IMR-90 (cell line): ENCODE measurements around the gene RAB19. TPM values are rescaled to one million over a fixed set of nuclear protein-coding genes. Genes with fewer than 3 reads are reported as not detected.

ENCODE experiments used
- ATAC-seq: fragments of 200-7000 bp; cut with Tn5 transposase; 2 replicates; pipeline ENCODE4 v1.9.1; 2020; ENCODE audit warnings: low read depth, mild to moderate bottlenecking, moderate library complexity
- BruUV-seq: library from RNA; stranded (reverse); fragments of 400-500 nt; replicated peaks from 2 replicates; lab custom pipeline; 2021; lab: Mats Ljungman, UMichigan
- CTCF ChIA-PET: fragments of 300-600 bp; formaldehyde crosslinking; extraction: SDS; loops from one replicate; lab custom pipeline; 2021; ENCODE audit warnings: antibody characterized with exemption; lab: Yijun Ruan, JAX
- POLR2A ChIA-PET: fragments of 300-600 bp; sonication (Branson Sonifier 250); formaldehyde crosslinking; loops from one replicate; lab custom pipeline; 2022; ENCODE audit warnings: antibody characterized with exemption; ENCODE audit not compliant: unreplicated experiment; lab: Charles Lee
- DNase-seq: peaks from one replicate; pipeline ENCODE4 v3.0.0; 2013
- H2AFZ ChIP-seq: replicated peaks from 2 replicates; pipeline ENCODE3; 2013; ENCODE audit warnings: low read length, mild to moderate bottlenecking; ENCODE audit not compliant: poor library complexity
- H2AK5ac ChIP-seq: 2 replicates; pipeline ENCODE4 v1.6.1; 2013; ENCODE audit warnings: low read depth, low read length, inconsistent platforms
- H2AK9ac ChIP-seq: replicated peaks from 2 replicates; pipeline ENCODE3; 2013; ENCODE audit warnings: mild to moderate bottlenecking, low read depth, low read length, moderate library complexity; ENCODE audit not compliant: poor library complexity
- H2BK120ac ChIP-seq: 2 replicates; pipeline ENCODE4 v1.6.1; 2013; ENCODE audit warnings: low read depth, low read length, inconsistent platforms
- H2BK15ac ChIP-seq: 3 replicates; pipeline ENCODE4 v1.6.1; 2013; ENCODE audit warnings: low read depth, low read length, inconsistent platforms
- H2BK20ac ChIP-seq: 2 replicates; pipeline ENCODE4 v1.6.1; 2013; ENCODE audit warnings: low read depth, mild to moderate bottlenecking, inconsistent platforms, low read length, moderate library complexity
- H2BK5ac ChIP-seq: 2 replicates; pipeline ENCODE4 v1.6.1; 2013; ENCODE audit warnings: mild to moderate bottlenecking, low read depth, low read length, inconsistent platforms; ENCODE audit not compliant: poor library complexity, severe bottlenecking
- H3K14ac ChIP-seq: replicated peaks from 2 replicates; pipeline ENCODE4 v1.6.1; 2013; ENCODE audit warnings: low read depth, low read length, inconsistent platforms
- H3K18ac ChIP-seq: 2 replicates; pipeline ENCODE4 v1.6.1; 2013; ENCODE audit warnings: low read depth, low read length, control low read depth
- H3K23ac ChIP-seq: 2 replicates; pipeline ENCODE4 v1.6.1; 2013; ENCODE audit warnings: low read depth, low read length, inconsistent platforms
- H3K27ac ChIP-seq: 2 replicates; pipeline ENCODE4 v1.5.1; 2013; ENCODE audit warnings: mild to moderate bottlenecking, control low read depth, low read length; ENCODE audit not compliant: insufficient read depth
- H3K27me3 ChIP-seq: 2 replicates; pipeline ENCODE4 v1.6.1; 2013; ENCODE audit warnings: low read length; ENCODE audit not compliant: control insufficient read depth, insufficient read depth
- H3K36me3 ChIP-seq: 2 replicates; pipeline ENCODE4 v1.6.1; 2013; ENCODE audit warnings: low read length, mixed read lengths; ENCODE audit not compliant: control insufficient read depth, insufficient read depth
- H3K4ac ChIP-seq: 2 replicates; pipeline ENCODE4 v1.6.1; 2013; ENCODE audit warnings: low read depth, low read length, inconsistent platforms
- H3K4me1 ChIP-seq: 2 replicates; pipeline ENCODE4 v1.6.1; 2013; ENCODE audit warnings: low read length, mixed read lengths; ENCODE audit not compliant: control insufficient read depth, insufficient read depth
- H3K4me2 ChIP-seq: 2 replicates; pipeline ENCODE4 v1.6.1; 2013; ENCODE audit warnings: low read depth, mild to moderate bottlenecking, control low read depth, low read length, moderate library complexity
- H3K4me3 ChIP-seq: 2 replicates; pipeline ENCODE4 v1.5.1; 2013; ENCODE audit warnings: low read depth, mild to moderate bottlenecking, control low read depth, low read length, moderate library complexity; ENCODE audit not compliant: insufficient read depth
- H3K56ac ChIP-seq: 2 replicates; pipeline ENCODE4 v1.6.1; 2013; ENCODE audit warnings: low read length, inconsistent platforms; ENCODE audit not compliant: insufficient read depth; ENCODE audit errors: extremely low read depth
- H3K79me1 ChIP-seq, 2 experiments: 2 replicates each; pipeline ENCODE4 v1.6.1; 2013; ENCODE audit warnings: low read length in 2 of 2, inconsistent platforms in 1 of 2, low read depth in 1 of 2
- H3K9ac ChIP-seq: 2 replicates; pipeline ENCODE4 v1.6.1; 2013; ENCODE audit warnings: low read depth, low read length, control low read depth
- H3K9me1 ChIP-seq: 2 replicates; pipeline ENCODE4 v1.6.1; 2013; ENCODE audit warnings: low read length, inconsistent platforms; ENCODE audit not compliant: insufficient read depth
- H3K9me3 ChIP-seq: 2 replicates; pipeline ENCODE4 v1.6.1; 2013; ENCODE audit warnings: low read length; ENCODE audit not compliant: control insufficient read depth, insufficient read depth
- H4K20me1 ChIP-seq: 2 replicates; pipeline ENCODE4 v1.6.1; 2013; ENCODE audit warnings: low read length, inconsistent platforms; ENCODE audit not compliant: insufficient read depth
- H4K5ac ChIP-seq: 2 replicates; pipeline ENCODE4 v1.6.1; 2013; ENCODE audit warnings: mild to moderate bottlenecking, low read depth, low read length, control low read depth
- H4K8ac ChIP-seq, 2 experiments: 2 replicates each; pipeline ENCODE4 v1.6.1; 2013; ENCODE audit warnings: low read depth in 2 of 2, low read length in 2 of 2, control low read depth in 1 of 2, inconsistent platforms in 1 of 2
- H4K91ac ChIP-seq: 2 replicates; pipeline ENCODE4 v1.6.1; 2013; ENCODE audit warnings: low read depth, low read length, inconsistent platforms; ENCODE audit not compliant: insufficient read depth
- BHLHE40 ChIP-seq: fragments of 150-350 bp; IDR thresholded peaks from 2 replicates; pipeline ENCODE4 v1.6.1; 2016; ENCODE audit warnings: mild to moderate bottlenecking, low read depth, low read length
- CEBPB ChIP-seq: IDR thresholded peaks from 2 replicates; pipeline ENCODE4 v1.6.1; 2012; ENCODE audit warnings: low read depth, low read length, improper control_type of control experiment
- ELK1 ChIP-seq: fragments of 150-350 bp; IDR thresholded peaks from 2 replicates; pipeline ENCODE4 v1.6.1; 2016; ENCODE audit warnings: low read depth, mild to moderate bottlenecking, low read length, moderate library complexity, borderline replicate concordance
- FOS ChIP-seq: fragments of 150-350 bp; IDR thresholded peaks from 2 replicates; pipeline ENCODE4 v1.6.1; 2016; ENCODE audit warnings: low read depth, low read length
- MAFK ChIP-seq: IDR thresholded peaks from 2 replicates; pipeline ENCODE4 v1.6.1; 2012; ENCODE audit warnings: low read depth, low read length, improper control_type of control experiment
- MXI1 ChIP-seq: IDR thresholded peaks from 2 replicates; pipeline ENCODE4 v1.6.1; 2012; ENCODE audit warnings: low read depth, mild to moderate bottlenecking, low read length, moderate library complexity, borderline replicate concordance
- NFE2L2 ChIP-seq: fragments of 150-350 bp; IDR thresholded peaks from 2 replicates; pipeline ENCODE4 v1.6.1; 2016; ENCODE audit warnings: low read depth, mild to moderate bottlenecking, low read length
- POLR2A ChIP-seq: IDR thresholded peaks from 2 replicates; pipeline ENCODE4 v1.6.1; 2012; ENCODE audit warnings: mild to moderate bottlenecking, low read depth, low read length
- RCOR1 ChIP-seq: IDR thresholded peaks from 2 replicates; pipeline ENCODE4 v1.6.1; 2012; ENCODE audit warnings: mild to moderate bottlenecking, low read length, improper control_type of control experiment; ENCODE audit not compliant: insufficient replicate concordance
- RFX5 ChIP-seq: IDR thresholded peaks from 2 replicates; pipeline ENCODE4 v1.8.0; 2012; ENCODE audit warnings: low read depth, mild to moderate bottlenecking, low read length, moderate library complexity
- SMC3 ChIP-seq: fragments of 150-350 bp; IDR thresholded peaks from 2 replicates; pipeline ENCODE4 v1.6.1; 2016; ENCODE audit warnings: low read depth, mild to moderate bottlenecking, antibody characterized with exemption, low read length, moderate library complexity
- USF2 ChIP-seq: fragments of 150-350 bp; IDR thresholded peaks from 2 replicates; pipeline ENCODE4 v1.6.1; 2017; ENCODE audit warnings: mild to moderate bottlenecking, antibody characterized with exemption, low read length, low read depth
- WGBS, 2 experiments: methylation state at CpG; one replicate each; pipeline versions ENCODE4 v1.1.5 to v1.1.7; 2013; ENCODE audit warnings: missing lambda C conversion rate in 2 of 2; ENCODE audit not compliant: insufficient read length in 1 of 2; ENCODE audit errors: extremely low coverage in 2 of 2; 5-methylcytosine and 5-hydroxymethylcytosine counted together
- dilution Hi-C: fragments of 300-500 bp; cut with HindIII; formaldehyde crosslinking; loops from one replicate; pipeline ENCODE4 v1.14.3; 2018; ENCODE audit warnings: low sequenced_read_pairs; ENCODE audit not compliant: unreplicated experiment
- in situ Hi-C: fragments of 300-500 bp; cut with MboI; formaldehyde crosslinking; loops from 3 replicates; pipeline ENCODE4 v1.14.3; 2019; ENCODE audit warnings: low sequenced_read_pairs, inconsistent platforms, mixed read lengths
- intact Hi-C: fragments of 100-400 bp; cut with micrococcal nuclease; formaldehyde crosslinking; loops from 2 replicates; pipeline ENCODE4 v1.10.0; 2022
- polyA plus RNA-seq, 3 experiments: library from polyadenylated mRNA; depleted of rRNA; stranded (reverse); fragments of >200 nt; gene quantifications; 2 replicates each; pipeline ENCODE4 v1.2.3, GENCODE V29; 2012; ENCODE audit warnings: low replicate concordance in 1 of 3
- total RNA-seq: library from RNA; depleted of rRNA; stranded (reverse); fragments of >200 nt; gene quantifications from 2 replicates; pipeline ENCODE4 v1.2.3, GENCODE V29; 2012

Gene RAB19
- total and polyA plus RNA-seq, 2 of the 4 experiments (the other 2 are of a cell fraction): not detected

- Histone ChIP-seq H2AK5ac (no peak overlapping the region), H3K9ac (no peak overlapping the region), H3K79me1 (no peaks in the 10 kb centered on the region; a peak in 1 of 4 replicates), H3K4me2 (no peak overlapping the region), H3K23ac (no peak overlapping the region), H2AFZ (no peak overlapping the region), H3K56ac (no peak overlapping the region), H4K20me1 (no peaks in the 10 kb centered on the region), H3K18ac (no peak overlapping the region), H4K91ac (no peak overlapping the region), H4K5ac (no peak overlapping the region), H4K8ac (no peak overlapping the region), H3K9me1 (no peaks in the 10 kb centered on the region), H3K36me3 (peaks cover 30% of the 10 kb centered on the region), H3K4me3 (no peak overlapping the region), H2BK5ac (no peak overlapping the region), H3K14ac (no peak overlapping the region), H3K4ac (no peak overlapping the region), H3K27me3 (no peaks in the 10 kb centered on the region), H2BK120ac (no peak overlapping the region), H2BK20ac (no peak overlapping the region), H2BK15ac (no peak overlapping the region), H3K4me1 (no peaks in the 10 kb centered on the region), H3K9me3 (no peaks in the 10 kb centered on the region), H3K27ac (no peak overlapping the region), H2AK9ac (no peak overlapping the region)
- BruUV-seq: no TSS peak
- dilution Hi-C loops (no loop called here), in situ Hi-C loops (no loop called here), intact Hi-C loops (no loop called here)
- ATAC-seq (no peak), DNase-seq (no peak)
- CTCF ChIA-PET: interaction anchor here (0.6 kb wide), 1 partner anchor 41 kb away, joined by 6 read pairs; no protein-coding TSS in a partner anchor
- TF ChIP-seq BHLHE40 (no peak), ELK1 (no peak), NFE2L2 (no peak), RFX5 (no peak), POLR2A (no peak), USF2 (no peak), MAFK (no peak), RCOR1 (no peak), MXI1 (no peak), SMC3 (no peak), FOS (no peak), CEBPB (no peak)
- WGBS, 2 experiments: no CpG with 5 or more reads among the region's 3 CpGs
- POLR2A ChIA-PET: no interaction called here
Measured at GRCh38 chr7:140358024-140358411, 45.8 kb upstream of the RAB19 start.
